HG02970 (cell line): ENCODE results near the gene FGF14.

Source experiments
- ATAC-seq: cut with Tn5 transposase; IDR thresholded peaks from one replicate; pipeline ENCODE4 v1.9.1; 2021; ENCODE audit warnings: mild to moderate bottlenecking, moderate library complexity, moderate number of reproducible peaks; ENCODE audit not compliant: unreplicated experiment, low FRiP score

Gene FGF14

DNA sequence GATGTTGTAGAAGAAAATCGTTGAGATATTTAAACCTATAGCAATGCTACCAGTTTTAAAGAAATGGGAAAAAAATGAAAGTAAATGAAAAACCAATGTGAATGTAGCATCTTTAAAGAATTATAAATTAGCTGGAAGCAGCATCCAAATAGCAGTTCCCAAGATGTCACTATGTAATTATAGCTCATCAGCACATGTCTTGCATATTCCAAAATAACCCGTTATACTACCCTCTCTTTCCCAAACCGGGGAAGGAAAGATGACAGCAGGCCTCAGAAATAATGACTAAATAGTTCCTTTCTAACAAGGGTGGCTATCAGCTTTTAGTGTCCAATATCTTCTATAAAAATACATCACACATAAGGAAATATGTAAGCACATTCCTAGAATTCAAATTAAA lies 140.5 kb downstream of the FGF14 start:
- ATAC-seq, result no peak

DNA sequence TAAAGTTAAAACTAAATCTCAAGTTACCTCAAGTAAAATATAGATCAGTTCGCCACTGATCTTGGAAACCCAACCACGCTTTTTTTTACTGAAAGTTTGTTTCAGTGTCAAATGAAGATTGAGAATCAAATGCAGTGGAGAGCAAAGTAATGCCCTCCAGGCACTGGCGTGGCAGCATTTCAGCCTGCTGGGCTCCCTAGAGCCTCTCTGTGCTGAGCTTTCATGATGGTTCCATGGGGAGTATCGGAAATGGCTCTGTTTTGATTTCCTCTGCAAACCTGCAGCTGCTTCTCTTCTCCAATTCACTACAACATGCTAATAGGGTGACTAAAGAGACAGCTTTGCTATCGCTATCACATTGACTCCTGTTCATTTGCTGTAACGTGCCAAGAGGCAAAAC lies 141.6 kb downstream of the FGF14 start:
- ATAC-seq, result no peak

DNA sequence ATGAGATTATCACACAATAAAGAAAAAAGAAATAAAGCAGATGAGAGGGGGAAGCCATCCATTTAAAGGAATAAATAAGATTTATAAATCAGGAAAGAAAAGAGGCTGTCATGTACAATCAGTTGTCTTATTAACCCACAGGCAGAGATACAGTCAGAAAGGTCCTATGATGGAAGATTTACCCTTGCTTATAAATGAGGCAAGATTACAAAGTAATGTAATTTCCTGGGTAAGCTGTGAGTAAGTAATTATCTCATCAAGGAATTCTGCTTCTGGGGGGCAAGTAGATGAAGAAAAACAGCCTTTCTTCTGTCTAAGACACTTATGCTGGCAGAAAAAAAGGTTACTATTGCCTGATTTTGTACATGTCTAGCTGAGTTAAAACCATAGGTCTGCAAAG lies 146.4 kb downstream of the FGF14 start:
- ATAC-seq, result no peak

DNA sequence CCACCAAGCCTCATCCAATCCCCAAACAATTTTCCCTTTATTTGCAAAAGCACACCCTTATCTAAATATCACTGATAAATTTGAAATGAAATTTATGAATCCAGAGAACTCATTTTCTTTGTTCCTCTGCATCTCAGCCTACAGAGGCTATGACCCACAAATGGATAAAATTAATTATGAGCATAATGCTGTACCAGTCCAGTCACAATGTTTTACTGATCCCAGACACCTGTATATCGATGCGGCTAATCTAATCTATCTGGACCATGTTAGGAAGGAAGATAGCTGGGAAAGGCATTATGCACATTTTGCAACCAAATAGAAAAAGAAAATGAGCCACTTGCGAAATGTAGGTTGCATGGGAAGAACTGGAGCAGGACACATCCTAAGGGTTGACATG lies 150.0 kb downstream of the FGF14 start:
- no peak for ATAC-seq

DNA sequence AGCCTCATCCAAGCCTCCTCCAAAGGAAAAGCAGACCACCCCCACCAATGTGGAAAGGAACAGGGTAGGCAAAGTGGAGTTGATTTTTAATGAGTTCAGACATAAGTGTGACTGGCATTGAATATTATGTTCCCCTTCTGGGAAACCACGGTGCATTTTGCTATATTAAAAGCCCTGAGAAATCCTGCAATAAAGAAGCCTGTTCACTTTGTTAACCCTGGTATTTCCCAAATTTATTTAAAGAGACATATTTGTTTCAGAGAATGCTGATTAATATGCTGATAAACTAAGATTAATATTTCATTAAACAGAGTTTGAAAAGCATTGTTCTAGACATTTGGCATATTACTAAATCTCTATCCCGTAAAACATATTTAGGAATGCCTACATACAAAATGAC lies 151.4 kb downstream of the FGF14 start:
- ATAC-seq, result no peak

DNA sequence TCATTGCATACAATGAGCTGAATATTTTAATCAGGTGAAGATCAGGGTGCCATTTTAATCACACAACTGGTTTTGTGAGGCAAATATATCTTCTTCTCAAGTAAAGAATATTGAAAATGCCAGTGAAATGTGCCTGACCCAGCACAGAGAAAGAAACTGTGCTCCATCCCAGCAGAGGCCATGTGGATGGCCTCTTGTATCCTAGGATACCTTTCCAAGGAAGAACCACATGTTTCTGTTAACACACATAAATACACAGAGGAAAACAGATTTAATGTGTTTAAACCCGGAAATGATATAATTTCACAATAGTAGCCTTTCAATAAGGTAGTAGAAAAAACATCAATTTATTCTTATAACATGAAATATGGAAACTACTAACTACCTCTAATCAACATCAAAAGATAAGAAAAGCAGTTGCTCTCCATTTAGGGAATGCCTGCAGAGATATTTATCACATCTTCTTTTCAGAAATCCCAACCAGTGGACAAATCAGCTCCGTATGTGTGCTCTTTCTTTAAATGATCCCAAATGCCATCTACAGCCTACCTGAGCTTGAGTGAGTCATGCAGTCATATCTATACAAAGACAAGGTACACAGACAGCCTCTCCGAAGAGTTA lies 157.1 kb downstream of the FGF14 start:
- ATAC-seq, result no peak

DNA sequence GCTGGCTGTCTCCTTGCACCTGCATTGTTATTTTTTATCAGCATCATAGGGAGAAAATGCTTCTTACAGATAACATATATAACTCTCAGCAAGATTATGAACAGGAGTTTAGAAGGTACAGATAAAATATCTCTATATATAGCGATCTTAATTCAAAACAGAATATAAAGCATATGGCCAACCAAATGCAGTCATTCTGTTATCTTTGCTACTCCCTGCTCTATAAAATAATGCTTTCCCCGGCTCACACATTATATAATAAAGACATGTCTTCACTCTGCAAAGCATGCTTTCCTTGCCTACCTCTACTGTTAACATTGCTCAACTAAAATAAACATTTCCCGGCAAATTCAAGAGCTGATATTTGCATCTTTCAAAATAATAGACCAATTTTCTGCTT lies 161.7 kb downstream of the FGF14 start:
- no peak for ATAC-seq

DNA sequence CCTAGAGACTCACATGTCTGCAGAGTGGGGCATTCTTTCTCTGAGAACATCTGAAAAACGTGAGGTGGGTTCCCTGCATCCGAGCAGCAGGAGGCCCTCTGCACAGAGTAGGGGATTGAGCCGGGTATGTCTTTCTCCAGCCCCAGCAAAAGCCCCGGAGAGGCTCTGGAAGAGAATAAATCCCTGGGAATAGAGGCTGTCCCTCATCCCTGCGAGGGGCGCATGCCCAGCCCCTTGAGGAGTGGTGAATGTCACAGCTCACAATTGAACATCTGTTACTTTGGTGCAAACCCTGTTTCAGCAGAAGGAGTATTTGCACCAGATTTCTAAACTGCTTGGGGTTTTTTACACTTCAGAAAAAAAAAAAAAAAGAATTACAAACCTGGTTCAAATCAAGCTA lies 164.6 kb downstream of the FGF14 start:
- no peak for ATAC-seq

DNA sequence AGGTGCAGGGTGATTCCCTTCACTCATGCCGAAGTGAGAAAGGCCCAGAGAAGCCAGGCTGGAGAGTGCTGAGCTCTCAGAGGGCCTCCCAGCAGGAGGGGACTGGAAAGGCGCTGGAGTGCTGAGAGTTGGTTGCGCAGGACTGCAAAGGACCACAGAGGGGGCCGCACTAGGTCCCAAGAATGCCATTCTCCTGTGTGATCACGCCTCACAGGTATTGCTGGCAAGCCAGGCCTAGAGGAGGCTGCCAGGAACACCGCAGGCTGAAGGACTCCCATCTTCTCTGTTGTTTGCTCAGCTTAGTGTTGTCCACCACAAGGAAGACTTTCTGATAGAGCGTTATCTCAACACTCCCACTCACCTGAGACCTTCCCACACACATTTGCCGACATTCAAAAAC lies 165.0 kb downstream of the FGF14 start:
- ATAC-seq, result no peak

DNA sequence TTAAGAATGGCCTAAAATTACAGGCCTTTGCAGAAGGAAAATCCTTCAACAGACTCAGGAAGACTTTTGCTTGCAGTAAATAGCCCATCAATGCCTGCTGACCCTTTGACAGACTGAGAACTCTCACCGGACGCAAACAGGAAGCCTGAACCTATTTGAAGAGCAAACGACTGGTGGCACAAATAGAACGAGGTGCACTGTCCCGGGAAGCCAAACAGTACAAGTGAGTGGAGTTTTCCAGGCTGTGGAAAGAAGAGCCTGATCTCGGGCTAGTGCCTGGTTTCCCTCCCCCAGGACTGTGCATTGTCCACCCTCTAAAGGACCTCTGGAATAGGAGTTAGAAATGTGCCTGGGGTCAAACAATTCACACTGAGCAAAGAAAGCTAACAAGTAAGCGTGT lies 165.5 kb downstream of the FGF14 start:
- no peak for ATAC-seq

DNA sequence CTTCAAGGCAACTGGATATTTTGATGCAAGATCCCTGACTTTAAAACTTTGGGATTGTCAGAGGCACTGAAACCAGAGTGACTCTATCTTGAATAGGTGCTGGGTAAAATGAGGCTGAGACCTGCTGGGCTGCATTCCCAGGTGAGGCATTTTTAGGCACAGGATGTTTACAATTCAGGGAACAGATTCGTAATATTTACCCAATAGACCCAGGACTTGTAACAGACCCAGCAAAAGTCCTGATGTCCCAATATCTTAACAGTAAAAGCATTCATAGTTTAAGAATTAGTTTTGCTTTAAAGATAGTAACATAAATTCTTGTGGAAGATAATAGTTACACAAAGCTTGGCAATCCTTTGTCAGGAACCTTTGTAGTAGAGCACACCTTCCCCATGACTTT lies 166.2 kb downstream of the FGF14 start:
- ATAC-seq, result no peak

DNA sequence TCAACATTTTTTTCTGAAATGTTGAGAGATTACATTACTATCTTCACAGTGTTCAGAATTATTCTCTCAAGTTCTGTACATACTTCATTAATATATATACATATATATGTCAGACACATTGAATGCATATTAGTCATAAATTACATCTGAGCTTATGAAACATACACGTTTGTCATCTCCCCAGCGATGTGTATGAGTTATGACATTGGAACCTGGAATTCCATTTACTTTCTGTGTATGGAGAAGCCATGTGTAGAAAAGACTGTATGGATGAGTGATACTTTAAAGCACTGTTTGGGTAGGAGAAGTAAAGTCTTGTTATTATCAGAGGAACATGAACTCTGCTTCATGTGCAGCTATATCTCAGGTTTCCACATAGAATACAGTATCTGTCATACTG lies 167.2 kb downstream of the FGF14 start:
- ATAC-seq, result no peak

DNA sequence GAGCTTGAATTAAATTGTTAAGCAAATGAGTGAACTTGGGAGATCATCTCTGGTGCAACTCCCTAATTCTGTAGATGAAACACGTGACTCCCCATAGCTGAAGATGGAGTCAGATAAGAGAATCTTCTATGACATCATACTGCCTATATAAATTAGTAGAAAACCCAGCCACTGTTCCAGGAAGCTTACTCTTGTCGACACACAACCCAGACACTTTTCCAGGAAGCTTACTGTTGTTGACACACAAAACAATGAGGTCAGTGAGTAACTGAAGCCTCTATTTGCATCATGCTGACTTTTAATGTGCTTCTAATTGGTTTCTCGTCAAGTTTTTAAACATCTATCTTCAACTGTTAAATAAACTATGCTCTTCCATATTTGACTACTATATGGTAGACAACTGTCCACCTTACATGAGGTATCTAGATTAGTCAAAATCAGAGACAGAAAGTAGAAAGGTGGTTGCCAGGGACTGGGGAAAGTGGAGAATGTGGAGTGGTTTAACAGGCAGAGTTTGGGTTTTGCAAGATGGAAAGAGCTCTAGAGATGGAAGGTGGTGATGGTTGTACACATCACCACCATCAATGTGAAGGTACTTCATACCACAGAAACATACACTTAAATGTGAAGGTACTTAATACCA lies 168.2 kb downstream of the FGF14 start:
- no peak for ATAC-seq

DNA sequence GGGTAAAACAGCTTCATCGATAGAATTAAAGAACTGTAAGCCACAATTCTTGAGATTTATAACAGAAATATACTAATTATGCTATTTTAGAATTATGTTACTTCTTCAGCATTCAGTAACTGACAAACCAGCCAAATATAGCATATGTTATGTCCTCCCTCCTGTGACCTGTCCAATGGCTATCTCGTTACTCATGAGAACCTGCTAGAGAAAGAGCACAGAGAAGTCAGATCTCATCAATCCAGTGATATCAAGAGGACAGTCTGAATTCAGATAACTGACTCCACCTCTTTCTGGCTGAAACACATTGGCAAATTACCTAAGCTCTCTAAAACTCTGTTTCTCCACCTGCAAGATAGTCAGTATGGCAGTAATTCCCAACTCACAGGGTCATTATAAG lies 170.4 kb downstream of the FGF14 start:
- no peak for ATAC-seq

DNA sequence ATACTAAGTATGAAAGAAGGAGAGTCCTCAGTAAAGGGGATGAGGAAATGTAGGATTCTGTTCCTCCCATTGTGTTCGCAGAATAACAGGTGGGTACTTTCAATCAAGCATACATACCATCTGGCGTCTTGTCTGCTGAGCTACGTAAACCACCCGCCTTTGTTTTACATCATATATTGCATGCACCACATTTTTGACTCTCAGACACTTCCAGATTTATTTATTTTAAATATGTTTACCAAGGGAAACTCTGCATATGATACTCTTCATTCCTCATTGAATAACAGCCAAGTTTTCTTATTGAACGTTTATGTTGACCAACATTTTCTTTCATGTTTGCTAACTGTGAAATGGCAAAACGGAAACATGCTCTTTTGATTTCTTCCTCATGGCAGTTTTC lies 174.1 kb downstream of the FGF14 start:
- no peak for ATAC-seq

DNA sequence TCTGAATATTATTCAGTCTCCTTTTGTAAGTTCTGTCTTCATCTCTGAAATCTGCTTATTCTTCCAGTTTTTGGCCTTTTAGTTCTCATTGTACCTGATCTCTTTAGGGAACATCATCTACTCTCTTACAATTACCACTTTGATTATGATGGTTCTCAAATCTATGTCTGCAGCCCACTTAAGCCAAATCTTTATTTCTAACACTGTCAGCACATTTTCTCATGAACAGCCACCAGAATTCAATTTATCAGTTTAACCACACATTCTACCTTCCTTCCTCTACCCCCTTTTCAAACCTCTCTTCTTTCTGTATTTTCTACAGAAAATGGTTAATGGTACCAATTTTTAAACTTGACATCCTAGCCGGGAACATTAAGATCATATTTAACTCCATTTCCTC lies 175.3 kb downstream of the FGF14 start:
- no peak for ATAC-seq

DNA sequence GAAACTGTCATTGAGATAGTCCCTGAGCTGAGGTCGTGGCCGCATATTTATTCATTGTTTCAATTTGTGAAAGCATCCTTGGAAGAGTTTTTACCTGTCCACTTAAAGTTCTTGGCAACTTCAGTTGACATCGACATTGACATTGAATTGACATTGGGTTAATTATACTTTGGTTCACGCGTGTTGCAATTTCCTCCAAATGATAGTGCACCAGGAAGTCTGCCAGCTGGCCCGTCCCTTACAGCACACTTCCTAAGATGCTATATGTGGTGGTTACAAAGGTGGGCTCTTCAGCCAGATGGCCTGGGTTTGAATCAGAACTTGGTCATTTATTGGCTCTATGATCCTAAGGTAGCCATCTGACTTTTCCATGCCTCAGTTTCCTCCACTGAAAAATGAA lies 176.0 kb downstream of the FGF14 start:
- no peak for ATAC-seq

DNA sequence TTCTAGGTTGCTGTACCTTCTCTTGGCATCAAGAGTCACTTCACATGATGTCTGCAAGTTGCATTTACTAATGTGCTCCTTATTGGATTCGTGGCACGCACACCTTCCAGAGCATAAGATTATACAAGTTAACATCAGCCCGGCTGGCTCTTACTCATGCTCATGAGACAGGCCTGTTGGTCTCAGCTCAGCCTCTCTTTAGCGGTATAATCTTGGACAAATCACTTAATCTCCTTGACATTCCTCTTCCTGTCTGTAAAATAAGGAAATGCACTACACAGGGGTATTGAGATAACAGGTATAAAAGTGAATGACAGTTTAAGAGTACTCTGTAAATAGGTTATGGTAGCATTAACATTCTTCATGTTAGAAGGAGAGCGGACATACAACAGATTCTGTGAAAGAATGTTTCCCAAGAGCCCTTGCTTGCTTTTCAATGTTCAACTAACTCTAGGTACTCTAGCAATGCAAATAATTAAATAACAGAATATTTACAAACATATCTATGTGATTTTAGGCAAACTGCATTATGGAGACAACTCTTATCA lies 181.1 kb downstream of the FGF14 start:
- ATAC-seq, result no peak

DNA sequence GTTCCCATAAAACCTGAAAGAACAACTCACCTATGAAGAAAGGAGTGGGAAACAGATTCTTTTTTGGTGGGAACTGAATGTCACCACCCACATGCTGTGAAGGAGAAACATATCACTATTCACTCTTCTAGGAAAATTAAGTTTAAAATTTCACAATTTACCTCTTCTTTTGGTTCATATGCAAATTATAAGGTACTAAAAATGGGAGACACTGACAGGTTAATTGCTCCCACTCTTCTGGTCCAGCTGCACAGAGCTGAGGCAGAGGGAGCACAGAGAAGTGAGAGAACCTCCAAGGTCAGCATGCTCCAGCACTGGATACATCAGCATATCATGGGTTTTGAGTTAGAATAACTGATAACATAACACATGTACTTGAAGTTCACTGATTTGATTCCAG lies 186.9 kb downstream of the FGF14 start:
- no peak for ATAC-seq

DNA sequence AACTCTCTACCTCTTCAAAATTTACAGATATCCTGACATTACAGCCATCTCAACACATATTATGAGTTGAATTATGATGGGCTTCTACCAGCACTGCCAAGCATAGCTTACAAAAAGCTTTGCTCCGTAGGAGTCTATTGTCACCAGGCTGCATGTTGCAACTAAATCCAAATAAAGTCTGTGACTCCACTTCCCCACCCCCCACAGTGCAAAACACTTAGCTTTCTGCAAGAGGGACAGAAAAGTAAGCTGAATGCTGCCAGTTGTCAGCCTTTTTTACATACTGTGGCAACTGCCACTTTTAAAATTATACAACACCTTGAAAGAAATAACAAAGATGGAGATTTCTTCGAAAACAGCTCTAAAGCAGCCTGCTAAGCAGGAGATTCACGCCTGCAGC lies 189.1 kb downstream of the FGF14 start:
- ATAC-seq, result no peak

DNA sequence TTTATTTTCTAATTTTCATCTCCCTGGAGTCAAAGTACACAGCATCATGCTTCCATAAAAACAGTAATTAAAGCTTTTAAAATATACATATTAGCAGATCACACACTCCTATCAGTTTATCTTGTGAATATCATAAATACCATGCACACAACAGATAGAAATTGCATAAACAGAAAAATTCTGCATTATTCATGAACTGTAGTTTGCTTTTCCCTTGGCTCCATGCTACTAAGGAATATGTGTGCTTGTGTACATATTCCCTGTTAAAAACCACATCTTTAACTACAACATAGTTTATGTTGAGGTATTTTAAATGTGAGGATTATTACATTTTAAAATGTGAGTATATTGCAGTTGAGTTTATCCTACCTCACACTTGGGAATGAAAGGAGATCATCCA lies 193.5 kb downstream of the FGF14 start:
- ATAC-seq, result no peak

DNA sequence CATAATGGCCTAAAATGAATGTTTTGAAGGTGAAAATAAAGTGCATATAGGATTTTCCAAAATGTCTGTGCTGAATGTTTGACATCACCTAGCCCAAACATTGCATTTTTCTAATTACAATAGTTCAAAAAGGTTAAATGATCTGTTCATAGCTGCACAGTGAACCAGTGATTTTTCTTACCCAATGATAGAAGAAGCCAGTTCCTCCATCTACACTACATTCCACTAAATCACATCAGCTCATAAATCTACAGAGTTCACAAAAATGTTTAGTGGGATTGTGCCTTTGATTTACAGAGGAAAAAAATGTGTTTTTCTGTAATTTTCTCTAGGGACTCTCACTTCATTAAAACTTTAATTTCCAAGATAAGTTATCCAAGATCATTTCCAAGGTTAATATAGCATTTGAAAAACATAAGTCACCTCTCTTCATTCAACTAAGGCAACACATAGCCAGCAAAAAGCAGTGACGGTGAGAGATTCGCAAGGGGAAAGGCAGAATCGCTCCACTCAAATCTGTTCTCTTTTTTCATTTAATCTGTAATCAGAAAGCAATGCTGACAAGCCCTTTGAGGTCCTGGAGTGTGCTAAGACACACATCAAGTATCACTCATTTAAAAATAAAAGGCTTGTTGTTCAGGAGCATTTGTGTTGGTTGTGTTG lies 194.0 kb downstream of the FGF14 start:
- no peak for ATAC-seq
